Tibial artery (tissue), 4 donors: Measurements from ENCODE around the gene ARMH3.
"Not testable (repeated sequence)": the region's sequence is repeated elsewhere in the genome, so short reads cannot be mapped to it uniquely, and the experiment has no call there.

Experiments used
- DNase-seq, 2 donors: peaks; one replicate each; pipeline ENCODE4 v3.0.0-alpha.2; 2019
- H3K27ac ChIP-seq, 2 donors: fragments of 200-600 bp; sonication (generic) in 1 of 2; 1 replicate in 1 of 2; 2 replicates in 1 of 2; pipeline ENCODE4 v1.5.1; 2018 to 2019; ENCODE audit warnings: mild to moderate bottlenecking in 1 of 2
- H3K27me3 ChIP-seq, 2 donors: fragments of 200-600 bp; sonication (generic) in 1 of 2; one replicate each; pipeline versions ENCODE4 v1.5.1 to v1.6.0; 2016 to 2019
- H3K36me3 ChIP-seq, 3 donors: fragments of 200-600 bp; sonication (generic) in 2 of 3; one replicate each; pipeline ENCODE4 v1.5.1; 2016 to 2019; ENCODE audit warnings: mild to moderate bottlenecking in 2 of 3
- H3K4me1 ChIP-seq, 4 donors: fragments of 200-600 bp; sonication (generic) in 2 of 4; 1 replicate in 3 of 4; 2 replicates in 1 of 4; pipeline ENCODE4 v1.5.1; 2016 to 2019
- H3K4me3 ChIP-seq, 2 donors: fragments of 200-600 bp; sonication (generic) in 1 of 2; 1 replicate in 1 of 2; 2 replicates in 1 of 2; pipeline ENCODE4 v1.5.1; 2018 to 2019; ENCODE audit warnings: mild to moderate bottlenecking in 2 of 2
- H3K9me3 ChIP-seq, 3 donors: fragments of 200-600 bp; sonication (generic) in 1 of 3; one replicate each; pipeline ENCODE4 v1.5.1; 2016 to 2019
- CTCF ChIP-seq, 2 experiments: fragments of 200-600 bp in 1 of 2; fragments of 450-650 bp in 1 of 2; IDR thresholded peaks; one replicate each; pipeline ENCODE4 v1.5.1; 2017 to 2019; ENCODE audit warnings: antibody characterized with exemption in 2 of 2, mild to moderate bottlenecking in 1 of 2, moderate library complexity in 1 of 2
- intact Hi-C: fragments of 100-400 bp; cut with DNase I; formaldehyde crosslinking; loops from one replicate; pipeline ENCODE4 v1.15.0; 2023; ENCODE audit warnings: low total_unique reads

Gene ARMH3

GRCh38 chr10:102064868-102065560 lies 9.0 kb upstream of the ARMH3 start, which contains the start of gene HPS6:
HPS6 (plus strand) TSS chr10:102065349; CDS start chr10:102065475, 126 bp downstream.
- Histone ChIP-seq H3K27me3 (no peaks in the 10 kb centered on the region), H3K36me3 (peaks cover 0 to 32% (median 21%) of the 10 kb centered on the region in 3 donors), H3K4me3 (peak within 1 kb of the TSS; percentile 78 to 90), H3K27ac (peak within 1 kb of the TSS; percentile 89 to 91), H3K4me1 (peaks cover 12 to 37% (median 29%) of the 10 kb centered on the region in 4 donors), H3K9me3 (no peaks in the 10 kb centered on the region)
- intact Hi-C loops, result no loop called here
- TF ChIP-seq CTCF (IDR thresholded peaks at IDR 0.05), result peak; percentile 11 to 13
- peak; percentile 87 to 96 for DNase-seq

- no peak for TF ChIP-seq CTCF (IDR thresholded peaks at IDR 0.05)
- no peaks in the 10 kb centered on the region for H3K9me3 ChIP-seq
- H3K4me3 ChIP-seq, result peak overlapping the region; percentile 78 to 90
- peaks cover 12 to 37% (median 29%) of the 10 kb centered on the region in 4 donors for H3K4me1 ChIP-seq
- intact Hi-C loops, result no loop called here
- no peaks in the 10 kb centered on the region for H3K27me3 ChIP-seq
- H3K36me3 ChIP-seq, result peaks cover 0 to 28% (median 21%) of the 10 kb centered on the region in 3 donors
- H3K27ac ChIP-seq, result peak overlapping the region; percentile 89 to 91
- no peak for DNase-seq
Measured at GRCh38 chr10:102064503-102064867, 8.5 kb upstream of the ARMH3 start.

- H3K27me3 ChIP-seq, result no peaks in the 10 kb centered on the region
- H3K9me3 ChIP-seq, result no peaks in the 10 kb centered on the region
- H3K27ac ChIP-seq, result no peak overlapping the region
- no peak for TF ChIP-seq CTCF (IDR thresholded peaks at IDR 0.05)
- intact Hi-C loops, result loop anchor here (10.0 kb wide), 1 partner anchor 995 kb away; the partner anchor contains the start of gene KAZALD1
- H3K4me3 ChIP-seq, result no peak overlapping the region
- H3K36me3 ChIP-seq, result no peaks in the 10 kb centered on the region
- DNase-seq, result no peak
- H3K4me1 ChIP-seq, result peaks cover 0 to 4% (median 2%) of the 10 kb centered on the region in 4 donors
Measured at GRCh38 chr10:102059987-102060386, 4.0 kb upstream of the ARMH3 start.

GRCh38 chr10:102054881-102055646 lies 909 bp downstream of the ARMH3 start:
- not testable (repeated sequence) for H3K9me3 ChIP-seq, H3K36me3 ChIP-seq, H3K27me3 ChIP-seq
- peak overlapping the region; percentile 91 to 96 for H3K27ac ChIP-seq
- peak in 1 of 2 donors; percentile 22 for DNase-seq
- intact Hi-C loops, result loop anchor here (10.0 kb wide), 1 partner anchor 990 kb away; the partner anchor contains the start of gene KAZALD1
- peak overlapping the region; percentile 64 to 83 for H3K4me3 ChIP-seq
- H3K4me1 ChIP-seq, result peaks cover 0 to 33% (median 12%) of the 10 kb centered on the region in 4 donors

- H3K4me1 ChIP-seq, result peaks cover 0 to 4% (median 0%) of the 10 kb centered on the region in 4 donors
- H3K27me3 ChIP-seq, result no peaks in the 10 kb centered on the region
- no peak for TF ChIP-seq CTCF (IDR thresholded peaks at IDR 0.05)
- intact Hi-C loops, result no loop called here
- DNase-seq, result no peak
- no peak overlapping the region for H3K27ac ChIP-seq
- H3K36me3 ChIP-seq, result no peaks in the 10 kb centered on the region
- H3K4me3 ChIP-seq, result no peak overlapping the region
- H3K9me3 ChIP-seq, result no peaks in the 10 kb centered on the region
Measured at GRCh38 chr10:102046095-102046494, 9.9 kb downstream of the ARMH3 start.

GRCh38 chr10:102045292-102045691 lies 10.7 kb downstream of the ARMH3 start:
- peaks cover 0 to 5% (median 2%) of the 10 kb centered on the region in 4 donors for H3K4me1 ChIP-seq
- no peaks in the 10 kb centered on the region for H3K9me3 ChIP-seq
- H3K4me3 ChIP-seq, result no peak overlapping the region
- H3K36me3 ChIP-seq, result no peaks in the 10 kb centered on the region
- DNase-seq, result no peak
- TF ChIP-seq CTCF (IDR thresholded peaks at IDR 0.05), result no peak
- H3K27me3 ChIP-seq, result no peaks in the 10 kb centered on the region
- intact Hi-C loops, result no loop called here
- H3K27ac ChIP-seq, result no peak overlapping the region
